ENCODE results near the gene RRP8.

The RRP8 gene

DNA sequence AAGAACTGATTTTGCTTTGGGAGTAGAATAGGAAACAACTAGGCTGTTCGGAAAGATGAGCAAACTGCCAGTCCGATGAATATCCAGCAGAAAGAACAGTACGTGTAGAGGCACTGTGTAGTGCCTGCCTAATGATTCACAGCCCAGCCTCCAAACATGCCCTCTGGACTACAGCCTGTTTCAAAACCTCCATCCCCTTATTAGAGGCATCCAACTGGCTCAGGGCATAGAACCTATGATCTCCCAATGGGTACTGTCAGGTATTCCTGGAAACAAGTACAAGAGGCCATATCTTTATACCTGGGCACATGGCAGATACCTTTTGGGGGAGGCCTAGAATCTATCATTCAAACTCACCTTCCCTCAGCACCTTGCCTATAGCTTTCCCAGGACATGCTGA lies 4.9 kb downstream of the RRP8 start:
- DNase-seq, result no peak

GRCh38 chr11:6596239-6596877 lies 7.1 kb downstream of the RRP8 start:
- DNase-seq, result no peak

GRCh38 chr11:6594142-6594768 lies 9.2 kb downstream of the RRP8 start:
- DNase-seq, result no peak

DNA sequence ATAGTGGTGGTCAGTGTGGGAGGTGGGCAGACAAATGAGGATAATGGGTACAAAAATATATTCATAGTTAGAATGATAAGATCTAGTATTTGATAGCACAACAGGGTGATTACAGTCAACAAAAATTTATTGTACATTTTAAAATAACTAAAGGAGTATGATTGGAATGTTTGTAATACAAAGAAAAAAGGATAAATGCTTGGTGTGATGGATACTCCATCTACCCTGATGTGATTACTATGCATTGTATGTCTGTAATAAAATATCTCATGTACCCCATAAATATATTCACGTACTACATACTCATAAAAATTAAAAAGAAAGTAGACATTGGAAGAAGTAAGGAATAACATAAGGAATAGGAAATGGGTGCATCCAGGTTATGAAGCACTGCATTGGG lies 15.4 kb downstream of the RRP8 start:
- no peak for DNase-seq

- no peak for DNase-seq
Observed at GRCh38 chr11:6587360-6587953, 16.0 kb downstream of the RRP8 start.

- DNase-seq, result no peak
Observed at GRCh38 chr11:6586434-6587359, 16.7 kb downstream of the RRP8 start.

- DNase-seq, result no peak
Observed at GRCh38 chr11:6584528-6584927, 18.9 kb downstream of the RRP8 start.

DNA sequence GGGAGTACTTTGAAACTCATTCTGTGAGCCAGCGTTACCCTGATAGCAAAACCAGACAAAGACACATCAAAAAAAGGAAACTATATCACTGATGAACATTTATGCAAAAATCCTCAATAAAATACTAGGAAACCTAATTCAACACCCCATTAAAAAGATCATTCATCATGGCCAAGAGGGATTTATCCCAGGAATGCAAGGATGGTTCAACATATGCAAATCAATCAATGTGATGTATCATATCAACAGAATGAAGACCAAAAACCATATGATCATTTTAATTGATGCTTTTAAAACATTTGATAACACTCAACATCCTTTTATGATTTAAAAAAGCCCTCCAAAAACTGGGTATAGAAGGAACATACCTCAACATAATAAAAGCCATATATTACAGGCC lies 19.8 kb downstream of the RRP8 start:
- DNase-seq, result no peak

GRCh38 chr11:6579681-6580080 lies 23.7 kb downstream of the RRP8 start:
- no peak for DNase-seq

GRCh38 chr11:6578134-6578533 lies 25.3 kb downstream of the RRP8 start:
- no peak for DNase-seq

DNA sequence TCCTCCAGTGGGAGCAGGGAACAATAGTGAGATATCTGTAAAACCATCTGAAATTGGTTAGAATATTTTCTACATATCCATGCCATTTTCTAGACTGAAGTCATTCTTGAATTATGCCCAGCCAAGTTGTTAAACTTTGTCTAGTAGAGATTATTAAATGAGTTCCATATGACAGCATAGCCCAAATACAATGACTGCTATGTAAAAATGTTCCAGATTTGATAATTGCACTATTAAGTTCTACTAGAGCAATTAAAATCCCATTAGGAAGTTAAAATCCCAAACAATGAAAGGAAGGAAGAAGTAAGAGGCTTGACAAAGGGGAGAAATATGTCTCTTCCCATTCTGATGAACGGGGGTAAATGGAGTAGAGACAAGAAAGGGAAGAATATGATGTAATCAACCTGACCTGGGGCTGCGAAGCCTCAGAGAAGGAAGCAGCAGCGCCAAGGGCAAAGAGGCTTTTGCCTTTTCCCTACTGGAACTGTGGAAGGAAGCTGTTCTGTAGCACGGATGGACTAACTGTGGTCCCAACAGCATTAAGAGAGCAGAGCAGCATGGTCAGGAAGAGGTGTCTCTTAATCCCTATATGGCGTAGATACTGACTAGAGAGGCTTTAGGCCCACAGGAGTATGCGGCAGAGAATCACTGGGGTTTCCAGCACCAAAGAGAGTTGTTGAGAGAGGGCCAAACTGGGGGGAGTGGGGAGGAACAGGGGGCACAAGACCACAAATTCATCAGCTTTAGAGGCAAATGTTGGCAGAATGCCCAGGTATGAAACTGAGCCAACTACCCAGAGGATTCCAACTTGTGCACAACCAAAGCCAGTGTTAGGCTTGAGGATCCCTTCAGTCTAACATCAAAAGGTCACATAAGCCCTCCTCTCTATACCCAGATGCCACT lies 26.7 kb downstream of the RRP8 start:
- DNase-seq, result no peak

- no peak for DNase-seq
Observed at GRCh38 chr11:6574816-6575715, 28.4 kb downstream of the RRP8 start.

GRCh38 chr11:6572215-6572614 lies 31.2 kb downstream of the RRP8 start:
- no peak for DNase-seq

DNA sequence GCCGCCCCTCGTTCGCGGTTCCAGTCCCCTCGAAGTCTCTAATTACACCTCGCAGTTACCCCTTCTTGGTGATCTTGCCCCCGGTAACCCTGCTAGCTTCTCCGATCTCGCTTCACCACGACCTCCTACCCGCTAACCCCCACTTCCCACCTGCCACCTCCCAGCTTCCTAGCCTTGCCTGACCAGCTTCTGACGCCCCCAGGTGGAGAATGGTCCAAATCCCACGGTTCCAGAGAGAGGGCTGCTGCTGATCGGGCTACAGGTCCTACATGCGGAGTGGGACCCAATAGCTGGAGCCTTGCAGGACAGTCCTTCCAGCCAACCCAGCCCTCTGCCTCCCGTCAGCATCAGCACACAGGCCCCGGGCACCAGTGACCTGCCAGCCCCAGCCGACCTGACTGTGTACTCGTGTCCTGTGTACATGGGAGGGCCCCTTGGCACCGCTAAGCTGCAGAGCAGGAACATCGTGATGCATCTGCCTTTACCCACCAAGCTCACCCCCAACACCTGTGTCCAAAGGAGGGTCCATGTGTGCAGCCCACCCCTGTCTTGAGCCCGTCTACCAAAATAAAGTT lies 31.9 kb downstream of the RRP8 start:
- no peak for DNase-seq

GRCh38 chr11:6570691-6571427 lies 32.6 kb downstream of the RRP8 start:
- DNase-seq, result no peak

GRCh38 chr11:6569706-6570105 lies 33.7 kb downstream of the RRP8 start:
- DNase-seq, result no peak

- no peak for DNase-seq
Observed at GRCh38 chr11:6568191-6568918, 35.1 kb downstream of the RRP8 start.

DNA sequence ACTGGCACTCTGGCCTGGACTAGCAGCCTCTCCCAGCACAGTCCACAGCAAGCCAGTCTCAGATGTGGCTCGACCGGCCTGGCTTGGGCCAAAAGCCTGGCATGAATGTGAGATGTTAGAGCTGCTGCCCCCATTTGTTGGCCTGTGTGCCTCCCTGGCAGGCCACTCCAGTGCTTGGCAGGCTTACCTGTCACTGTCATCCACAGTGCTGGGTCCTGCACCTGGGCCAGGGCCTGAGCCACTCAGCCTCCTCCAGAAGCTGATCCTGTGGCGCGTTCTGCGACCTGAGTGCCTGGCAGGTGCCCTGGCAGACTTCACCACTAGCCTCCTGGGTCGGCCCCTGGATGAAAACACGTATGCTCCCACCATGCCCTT lies 36.1 kb downstream of the RRP8 start:
- no peak for DNase-seq

DNA sequence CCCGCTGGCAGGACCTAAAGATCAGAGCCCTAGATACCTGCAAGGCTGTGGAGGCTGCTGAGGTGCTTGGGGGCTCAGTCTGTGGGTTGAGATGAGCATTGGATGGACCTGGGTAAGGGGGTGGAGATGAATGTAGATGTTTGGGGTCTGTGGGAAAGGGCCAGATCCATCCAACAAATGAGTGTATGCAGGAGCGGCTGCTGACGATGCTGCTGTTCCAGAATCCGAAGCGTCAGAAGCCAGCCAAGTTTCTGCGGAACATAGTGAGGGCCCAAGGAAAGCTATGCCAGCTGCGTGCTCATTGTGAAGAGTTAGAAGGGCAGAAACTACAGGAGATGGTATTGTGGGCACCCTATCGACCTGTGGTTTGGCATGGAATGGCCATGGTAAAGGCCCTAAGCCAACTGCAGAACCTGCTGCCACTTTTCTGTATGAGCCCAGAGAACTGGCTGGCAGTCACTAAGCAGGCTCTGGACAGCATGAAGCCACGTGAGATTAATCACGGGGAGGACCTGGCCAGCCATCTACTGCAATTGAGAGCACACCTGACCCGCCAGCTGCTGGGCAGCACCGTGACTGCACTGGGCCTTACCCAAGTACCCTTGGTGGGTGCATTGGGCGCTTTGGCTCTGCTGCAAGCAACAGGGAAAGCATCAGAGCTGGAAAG lies 36.6 kb downstream of the RRP8 start:
- DNase-seq, result no peak
